Glutamatergic neuron (in vitro differentiated cells): ENCODE results near the gene EHBP1L1. TPM values are rescaled to one million over a fixed set of nuclear protein-coding genes. Genes with fewer than 3 reads are reported as not detected.

Source experiments
- DNase-seq: peaks from one replicate; pipeline ENCODE4 v3.0.0; 2022
- H3K27ac Mint-ChIP-seq: one replicate; pipeline ENCODE4 v1.8.0; 2020; ENCODE audit warnings: mild to moderate bottlenecking, mixed read lengths, inconsistent platforms; ENCODE audit not compliant: unreplicated experiment
- H3K27me3 Mint-ChIP-seq: one replicate; pipeline ENCODE4 v1.8.0; 2020; ENCODE audit warnings: mild to moderate bottlenecking, moderate library complexity, mixed read lengths, inconsistent platforms; ENCODE audit not compliant: unreplicated experiment
- H3K36me3 Mint-ChIP-seq: one replicate; pipeline ENCODE4 v1.8.0; 2020; ENCODE audit warnings: mild to moderate bottlenecking, mixed read lengths, inconsistent platforms; ENCODE audit not compliant: unreplicated experiment
- H3K4me1 Mint-ChIP-seq: one replicate; pipeline ENCODE4 v1.8.0; 2020; ENCODE audit warnings: mild to moderate bottlenecking, low read depth, mixed read lengths, inconsistent platforms; ENCODE audit not compliant: unreplicated experiment
- H3K4me3 Mint-ChIP-seq: one replicate; pipeline ENCODE4 v1.8.0; 2020; ENCODE audit warnings: mild to moderate bottlenecking, mixed read lengths, inconsistent platforms; ENCODE audit not compliant: unreplicated experiment
- H3K9me3 Mint-ChIP-seq: one replicate; pipeline ENCODE4 v1.8.0; 2020; ENCODE audit warnings: mild to moderate bottlenecking, moderate library complexity, mixed read lengths, inconsistent platforms; ENCODE audit not compliant: unreplicated experiment
- total RNA-seq: library from RNA; stranded (reverse); fragmentation: NEBNext Ultra II Directional; extraction: Animal tissue kit (Norgen Biotek cat#: 25700); gene quantifications from one replicate; pipeline ENCODE4 v1.2.1, GENCODE V29; 2021; ENCODE audit not compliant: unreplicated experiment
- TF ChIP-seq, protein P1 (sequence below): fragments of 200-600 bp; sonication (generic); IDR thresholded peaks from one replicate; pipeline ENCODE4 v1.5.0; 2021; ENCODE audit not compliant: partially characterized antibody, unreplicated experiment

EHBP1L1 gene
- total RNA-seq, 1 donor from 2014 or later: 14.2 TPM

- DNase-seq: peak; percentile 53
- Mint-ChIP-seq H3K4me1 (peaks cover 12% of the 10 kb centered on the region), H3K9me3 (peaks cover 17% of the 10 kb centered on the region), H3K4me3 (peak overlapping the region; percentile 96), H3K27me3 (peaks cover 18% of the 10 kb centered on the region), H3K27ac (peak overlapping the region; percentile 68), H3K36me3 (no peaks in the 10 kb centered on the region)
- TF ChIP-seq, protein P1, sequence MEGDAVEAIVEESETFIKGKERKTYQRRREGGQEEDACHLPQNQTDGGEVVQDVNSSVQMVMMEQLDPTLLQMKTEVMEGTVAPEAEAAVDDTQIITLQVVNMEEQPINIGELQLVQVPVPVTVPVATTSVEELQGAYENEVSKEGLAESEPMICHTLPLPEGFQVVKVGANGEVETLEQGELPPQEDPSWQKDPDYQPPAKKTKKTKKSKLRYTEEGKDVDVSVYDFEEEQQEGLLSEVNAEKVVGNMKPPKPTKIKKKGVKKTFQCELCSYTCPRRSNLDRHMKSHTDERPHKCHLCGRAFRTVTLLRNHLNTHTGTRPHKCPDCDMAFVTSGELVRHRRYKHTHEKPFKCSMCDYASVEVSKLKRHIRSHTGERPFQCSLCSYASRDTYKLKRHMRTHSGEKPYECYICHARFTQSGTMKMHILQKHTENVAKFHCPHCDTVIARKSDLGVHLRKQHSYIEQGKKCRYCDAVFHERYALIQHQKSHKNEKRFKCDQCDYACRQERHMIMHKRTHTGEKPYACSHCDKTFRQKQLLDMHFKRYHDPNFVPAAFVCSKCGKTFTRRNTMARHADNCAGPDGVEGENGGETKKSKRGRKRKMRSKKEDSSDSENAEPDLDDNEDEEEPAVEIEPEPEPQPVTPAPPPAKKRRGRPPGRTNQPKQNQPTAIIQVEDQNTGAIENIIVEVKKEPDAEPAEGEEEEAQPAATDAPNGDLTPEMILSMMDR: no peak
Measured at GRCh38 chr11:65615950-65616574, 40.2 kb downstream of the EHBP1L1 start.

- Mint-ChIP-seq H3K27ac (peak overlapping the region; percentile 68), H3K4me1 (peaks cover 12% of the 10 kb centered on the region), H3K27me3 (peaks cover 18% of the 10 kb centered on the region), H3K9me3 (peaks cover 17% of the 10 kb centered on the region), H3K4me3 (peak overlapping the region; percentile 96), H3K36me3 (no peaks in the 10 kb centered on the region)
- DNase-seq: no peak
- TF ChIP-seq, protein P1: no peak
Measured at GRCh38 chr11:65616575-65617001, 40.7 kb downstream of the EHBP1L1 start.

- peaks cover 17% of the 10 kb centered on the region for H3K9me3 Mint-ChIP-seq
- TF ChIP-seq, protein P1: no peak
- peak overlapping the region; percentile 96 for H3K4me3 Mint-ChIP-seq
- H3K27ac Mint-ChIP-seq: no peak overlapping the region
- DNase-seq: no peak
- H3K27me3 Mint-ChIP-seq: peaks cover 17% of the 10 kb centered on the region
- peaks cover 8% of the 10 kb centered on the region for H3K4me1 Mint-ChIP-seq
- no peaks in the 10 kb centered on the region for H3K36me3 Mint-ChIP-seq
Measured at GRCh38 chr11:65617136-65617850, 41.4 kb downstream of the EHBP1L1 start.

DNA sequence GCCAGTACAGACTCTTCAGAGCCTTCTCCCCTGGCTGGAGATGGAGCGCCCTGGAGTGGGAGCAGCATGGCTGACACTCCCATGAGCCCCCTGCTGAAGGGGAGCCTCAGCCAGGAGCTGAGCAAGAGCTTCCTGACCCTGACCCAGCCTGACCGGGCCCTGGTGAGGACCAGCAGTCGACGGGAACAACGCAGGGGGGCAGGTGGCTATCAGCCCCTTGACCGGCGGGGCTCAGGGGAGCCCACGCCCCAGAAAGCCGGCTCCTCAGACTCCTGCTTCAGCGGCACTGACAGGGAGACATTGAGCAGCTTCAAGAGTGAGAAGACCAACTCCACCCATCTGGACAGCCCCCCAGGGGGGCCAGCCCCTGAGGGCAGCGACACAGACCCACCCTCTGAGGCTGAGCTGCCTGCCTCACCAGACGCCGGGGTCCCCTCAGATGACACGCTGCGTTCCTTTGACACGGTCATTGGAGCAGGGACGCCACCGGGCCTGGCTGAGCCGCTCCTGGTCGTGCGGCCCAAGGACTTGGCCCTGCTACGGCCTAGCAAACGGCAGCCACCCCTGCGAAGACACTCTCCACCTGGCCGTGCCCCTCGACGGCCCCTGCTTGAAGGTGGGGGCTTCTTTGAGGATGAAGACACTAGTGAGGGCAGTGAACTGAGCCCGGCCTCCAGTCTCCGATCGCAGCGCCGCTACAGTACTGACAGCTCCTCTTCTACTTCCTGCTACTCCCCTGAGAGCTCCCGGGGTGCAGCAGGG, 42.3 kb downstream of the EHBP1L1 start:
- H3K9me3 Mint-ChIP-seq: peaks cover 14% of the 10 kb centered on the region
- no peak overlapping the region for H3K27ac Mint-ChIP-seq
- H3K36me3 Mint-ChIP-seq: no peaks in the 10 kb centered on the region
- DNase-seq: no peak
- H3K27me3 Mint-ChIP-seq: peaks cover 17% of the 10 kb centered on the region
- peaks cover 6% of the 10 kb centered on the region for H3K4me1 Mint-ChIP-seq
- no peak overlapping the region for H3K4me3 Mint-ChIP-seq
- TF ChIP-seq, protein P1: no peak
